Cardiac muscle cell (in vitro differentiated cells and primary cell): ENCODE measurements around the gene B2M. TPM values are rescaled to one million over a fixed set of nuclear protein-coding genes. Genes with fewer than 3 reads are reported as not detected.
"Not testable (repeated sequence)": the region's sequence is repeated elsewhere in the genome, so short reads cannot be mapped to it uniquely, and the experiment has no call there.

Experiments
- DNase-seq, 2 donors: peaks; one replicate each; pipeline versions ENCODE4 v3.0.0 to v3.0.0-alpha.2; 2010 to 2017; ENCODE audit warnings: low read depth in 1 of 2, low spot score in 1 of 2
- H3K27ac ChIP-seq: fragments of 200-600 bp; sonication (generic); 2 replicates; pipeline ENCODE4 v1.5.1; 2016
- H3K27me3 ChIP-seq: fragments of 200-600 bp; sonication (generic); 2 replicates; pipeline ENCODE4 v1.6.0; 2016; ENCODE audit warnings: control low read depth
- H3K36me3 ChIP-seq: fragments of 200-600 bp; sonication (generic); 2 replicates; pipeline ENCODE4 v1.5.1; 2016; ENCODE audit warnings: control low read depth
- H3K4me1 ChIP-seq: fragments of 200-600 bp; sonication (generic); 2 replicates; pipeline ENCODE4 v1.8.1; 2017; ENCODE audit warnings: low read depth, mild to moderate bottlenecking, mixed run types
- H3K4me3 ChIP-seq: fragments of 200-600 bp; sonication (generic); 2 replicates; pipeline ENCODE4 v1.5.1; 2016; ENCODE audit warnings: mild to moderate bottlenecking
- H3K9me3 ChIP-seq: fragments of 200-600 bp; sonication (generic); 2 replicates; pipeline ENCODE4 v1.5.1; 2017; ENCODE audit warnings: low read depth, mild to moderate bottlenecking, control low read depth
- polyA plus RNA-seq: library from polyadenylated mRNA; unstranded; fragments of >200 nt; fragmentation: Nextera tagmentation; extraction: Ambion mirVana; gene quantifications from 2 replicates; pipeline ENCODE4 v1.2.1, GENCODE V29; 2016
- total RNA-seq: library from RNA; depleted of rRNA; stranded (reverse); fragments of >200 nt; gene quantifications from 2 replicates; pipeline ENCODE4 v1.2.3, GENCODE V29; 2016
- TF ChIP-seq, protein P1 (sequence below): IDR thresholded peaks from 2 replicates; pipeline ENCODE4 v1.5.1; 2012; ENCODE audit warnings: low read depth, mild to moderate bottlenecking, low read length

B2M gene
- total and polyA plus RNA-seq, 2 experiments from 2014 or later = 170 to 759 TPM

DNA sequence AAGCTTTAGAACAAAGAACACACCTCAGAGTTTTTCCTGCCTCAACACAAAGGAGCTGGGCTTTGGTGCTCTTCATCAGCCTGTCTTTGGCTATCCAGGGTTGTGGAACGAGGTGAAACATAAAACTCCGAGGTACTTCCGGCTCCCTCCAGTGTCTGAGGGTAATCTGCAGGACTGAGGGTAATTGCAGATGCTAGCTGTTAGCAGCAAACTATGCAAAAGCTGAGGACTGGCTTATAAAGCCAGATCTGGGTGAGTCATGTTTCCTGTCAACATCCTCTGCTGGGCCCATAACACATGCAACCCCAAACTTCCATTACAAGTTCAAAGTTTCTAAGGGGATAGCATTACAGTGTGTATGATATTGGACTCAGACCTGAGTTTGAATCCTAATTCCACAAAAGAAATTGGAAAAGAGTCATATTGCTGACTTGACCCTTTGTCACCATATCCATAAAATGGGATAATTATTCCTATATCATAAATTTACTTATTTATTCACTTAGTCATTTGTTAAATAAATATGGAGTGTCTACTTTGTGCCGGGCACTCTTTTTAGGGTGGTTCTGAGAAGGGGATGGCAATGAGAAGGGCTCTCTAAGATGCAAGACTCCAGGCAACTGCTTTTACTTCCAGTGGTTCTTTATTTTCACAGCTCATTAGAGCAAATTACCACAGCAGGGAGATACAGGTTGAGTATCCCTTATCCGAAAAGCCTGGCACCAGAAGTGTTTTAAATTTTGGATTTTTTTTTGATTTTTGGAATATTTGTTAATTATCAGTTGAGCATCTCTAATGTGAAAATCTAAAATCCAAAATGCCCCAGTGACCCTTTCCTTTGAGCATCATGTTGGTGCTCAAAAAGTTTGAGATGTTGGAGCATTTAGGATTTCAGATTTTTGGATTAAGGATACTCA lies 15.5 kb downstream of the B2M start:
- TF ChIP-seq, protein P1, sequence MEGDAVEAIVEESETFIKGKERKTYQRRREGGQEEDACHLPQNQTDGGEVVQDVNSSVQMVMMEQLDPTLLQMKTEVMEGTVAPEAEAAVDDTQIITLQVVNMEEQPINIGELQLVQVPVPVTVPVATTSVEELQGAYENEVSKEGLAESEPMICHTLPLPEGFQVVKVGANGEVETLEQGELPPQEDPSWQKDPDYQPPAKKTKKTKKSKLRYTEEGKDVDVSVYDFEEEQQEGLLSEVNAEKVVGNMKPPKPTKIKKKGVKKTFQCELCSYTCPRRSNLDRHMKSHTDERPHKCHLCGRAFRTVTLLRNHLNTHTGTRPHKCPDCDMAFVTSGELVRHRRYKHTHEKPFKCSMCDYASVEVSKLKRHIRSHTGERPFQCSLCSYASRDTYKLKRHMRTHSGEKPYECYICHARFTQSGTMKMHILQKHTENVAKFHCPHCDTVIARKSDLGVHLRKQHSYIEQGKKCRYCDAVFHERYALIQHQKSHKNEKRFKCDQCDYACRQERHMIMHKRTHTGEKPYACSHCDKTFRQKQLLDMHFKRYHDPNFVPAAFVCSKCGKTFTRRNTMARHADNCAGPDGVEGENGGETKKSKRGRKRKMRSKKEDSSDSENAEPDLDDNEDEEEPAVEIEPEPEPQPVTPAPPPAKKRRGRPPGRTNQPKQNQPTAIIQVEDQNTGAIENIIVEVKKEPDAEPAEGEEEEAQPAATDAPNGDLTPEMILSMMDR = no peak
- H3K27ac ChIP-seq = no peak overlapping the region
- no peaks in the 10 kb centered on the region for H3K36me3 ChIP-seq
- H3K4me1 ChIP-seq = peaks cover 7% of the 10 kb centered on the region
- H3K9me3 ChIP-seq = no peaks in the 10 kb centered on the region
- no peaks in the 10 kb centered on the region for H3K27me3 ChIP-seq
- peak in 1 of 2 donors; percentile 95 for DNase-seq
- H3K4me3 ChIP-seq = no peak overlapping the region

DNA sequence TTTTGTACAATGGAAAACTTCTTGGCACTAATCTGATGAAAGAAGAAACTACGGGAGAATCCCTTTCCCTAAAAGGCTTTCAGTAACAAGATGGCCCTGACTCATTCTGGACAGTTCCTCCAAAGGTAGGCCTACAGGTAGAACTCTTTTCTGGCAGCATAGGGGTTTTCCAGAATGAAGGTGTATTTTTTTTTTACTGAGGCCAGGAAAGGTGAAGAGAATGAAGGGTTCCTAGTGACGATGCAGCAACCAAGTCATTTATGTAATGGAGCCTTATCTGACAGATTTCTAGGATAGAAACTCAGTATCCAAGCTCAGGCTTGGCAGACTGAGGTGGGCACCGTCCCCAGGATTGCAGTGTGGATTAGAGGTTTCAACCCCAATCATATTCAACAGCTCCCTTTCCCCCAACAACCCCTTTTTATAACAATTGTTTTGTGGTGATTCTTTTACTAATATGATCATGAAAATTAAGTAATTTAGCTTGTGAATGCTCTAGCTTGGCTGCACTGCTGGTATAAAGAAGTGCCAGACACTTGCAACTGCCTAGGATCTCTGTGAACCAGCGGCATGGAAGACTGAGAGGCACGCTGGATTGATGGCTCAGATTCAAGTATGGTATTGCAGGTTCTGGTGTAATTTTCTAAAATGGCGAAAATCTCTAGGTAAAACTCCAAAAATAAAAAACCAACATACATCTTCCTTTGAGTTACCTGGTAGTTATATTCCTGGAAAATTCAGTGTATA lies 16.3 kb downstream of the B2M start:
- Histone ChIP-seq H3K4me3 (peak overlapping the region; percentile 65), H3K27me3 (no peaks in the 10 kb centered on the region), H3K9me3 (no peaks in the 10 kb centered on the region), H3K27ac (peak overlapping the region; percentile 93), H3K4me1 (peaks cover 7% of the 10 kb centered on the region), H3K36me3 (no peaks in the 10 kb centered on the region)
- TF ChIP-seq, protein P1 = no peak
- DNase-seq = no peak

- DNase-seq = not testable (repeated sequence)
- peak overlapping the region; percentile 93 for H3K27ac ChIP-seq
Measured at GRCh38 chr15:44728232-44728575, 16.9 kb downstream of the B2M start.

DNA sequence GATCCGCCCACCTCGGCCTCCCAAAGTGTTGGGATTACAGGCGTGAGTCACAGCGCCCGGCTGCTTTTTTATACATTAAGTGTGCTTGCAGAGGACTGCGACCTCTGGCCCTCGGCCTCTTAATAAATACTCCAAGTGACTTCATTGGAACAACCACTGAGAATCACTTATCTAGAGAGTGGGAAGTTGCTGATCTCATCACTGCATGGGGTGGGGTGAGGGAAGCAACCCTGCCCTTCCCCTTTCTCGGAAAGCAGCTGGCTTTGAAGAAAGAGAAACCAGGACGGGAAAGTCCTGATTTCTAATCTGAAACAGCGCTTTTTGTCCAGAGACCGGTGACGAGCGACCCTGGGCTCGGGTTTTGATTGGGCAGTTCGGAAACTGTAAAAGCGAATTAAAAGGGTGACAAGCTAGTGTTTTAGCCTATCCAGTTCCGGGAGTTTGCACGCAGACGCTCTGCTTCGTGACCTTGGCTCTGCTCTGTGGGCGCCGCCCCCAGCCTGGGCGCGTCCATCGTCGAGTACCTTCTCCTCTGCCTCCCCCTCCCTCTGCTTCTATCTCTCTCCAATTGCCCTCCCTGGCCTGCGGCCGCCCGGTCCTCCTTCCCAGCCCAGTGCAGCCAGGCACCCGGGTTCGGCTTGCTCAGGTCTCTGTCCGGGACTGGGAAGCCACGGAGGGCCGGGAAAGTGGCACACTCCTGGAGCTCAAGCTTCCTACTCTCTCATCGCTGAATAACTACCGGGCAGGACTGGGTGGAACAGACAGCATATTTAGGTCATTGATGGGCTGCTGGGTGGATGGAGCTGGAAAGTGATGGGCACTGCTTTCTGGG lies 17.5 kb downstream of the B2M start:
- H3K9me3 ChIP-seq = no peaks in the 10 kb centered on the region
- no peaks in the 10 kb centered on the region for H3K36me3 ChIP-seq
- H3K27me3 ChIP-seq = no peaks in the 10 kb centered on the region
- peak; percentile 97 to 99 for DNase-seq
- H3K4me1 ChIP-seq = peaks cover 7% of the 10 kb centered on the region
- peak overlapping the region; percentile 93 for H3K27ac ChIP-seq
- TF ChIP-seq, protein P1 = no peak
- H3K4me3 ChIP-seq = peak overlapping the region; percentile 65

More at GRCh38 chr15:44728232-44728575, 16.9 kb downstream of the B2M start:
- H3K27me3 ChIP-seq, H3K36me3 ChIP-seq, H3K4me1 ChIP-seq, H3K9me3 ChIP-seq: not testable (repeated sequence)
- H3K4me3 ChIP-seq = peak overlapping the region; percentile 65

GRCh38 chr15:44729408-44730127 lies 18.3 kb downstream of the B2M start:
- TF ChIP-seq, protein P1 = no peak
- DNase-seq = peak in 1 of 2 donors; percentile 40
- Histone ChIP-seq H3K27me3 (no peaks in the 10 kb centered on the region), H3K4me3 (peak overlapping the region; percentile 65), H3K4me1 (peaks cover 7% of the 10 kb centered on the region), H3K27ac (peak overlapping the region; percentile 78), H3K9me3 (no peaks in the 10 kb centered on the region), H3K36me3 (no peaks in the 10 kb centered on the region)
